Measurements from ENCODE around the gene AP1B1. TPM values are rescaled to one million over a fixed set of nuclear protein-coding genes. Genes with fewer than 3 reads are reported as not detected.
"Not testable (repeated sequence)": the region's sequence is repeated elsewhere in the genome, so short reads cannot be mapped to it uniquely, and the experiment has no call there.

Gene AP1B1
- total and polyA plus RNA-seq, 4 donors: 17.6 to 63.4 (median 44.0) TPM

DNA sequence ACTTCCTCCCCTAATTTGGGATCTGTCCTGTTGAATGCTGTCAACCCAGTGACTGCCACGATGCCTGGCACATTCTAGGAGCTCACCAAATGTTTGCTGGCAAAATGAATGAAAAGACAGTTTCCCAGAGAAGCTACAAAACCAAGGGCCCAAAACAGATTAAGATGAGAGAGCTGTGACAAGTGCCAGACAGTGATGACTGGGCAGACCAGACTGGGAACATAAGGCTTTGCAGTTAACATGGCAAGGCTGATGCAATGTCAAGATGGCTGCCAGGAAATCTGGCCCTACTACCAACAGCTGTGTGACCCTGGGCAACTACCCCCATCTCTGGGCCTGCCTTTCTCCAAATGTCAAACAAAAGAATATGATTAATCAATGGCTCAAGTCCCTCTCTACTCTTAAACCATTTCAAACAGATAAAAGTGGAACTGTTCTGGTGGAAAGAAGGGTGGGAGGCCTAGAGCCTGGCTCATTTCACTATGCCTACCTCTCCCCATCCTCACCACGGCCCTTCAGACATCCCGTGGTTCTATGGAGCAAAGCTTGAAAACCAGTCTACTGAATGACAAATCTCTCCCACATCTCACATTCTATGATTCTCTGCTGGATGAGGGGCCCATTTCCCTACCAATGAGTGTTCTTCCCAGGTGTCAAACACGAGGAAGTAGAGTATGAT lies 12.8 kb downstream of the AP1B1 start (continued):
- TF ChIP-seq GABPA (IDR thresholded peaks at IDR 0.05 in 1 of 2, conservative IDR thresholded peaks at IDR 0.05 in 1 of 2): no peak
- no peak for TF ChIP-seq JUND (IDR thresholded peaks at IDR 0.05)

- not testable (repeated sequence) for H3K4me3 ChIP-seq (ENCODE audit: low read depth in 1 of 3, low read length in 3 of 3); H3K27ac ChIP-seq (ENCODE audit: low read depth in 1 of 2, low read length in 2 of 2); H3K36me3 ChIP-seq (ENCODE audit: control insufficient read depth in 4 of 4, insufficient read depth in 3 of 4, low read depth in 1 of 4, low read length in 3 of 4); H3K27me3 ChIP-seq (ENCODE audit: control insufficient read depth in 4 of 4, insufficient read depth in 4 of 4, low read length in 3 of 4); H3K9me3 ChIP-seq (ENCODE audit: control insufficient read depth in 4 of 4, low read length in 3 of 4); H3K4me1 ChIP-seq (ENCODE audit: control insufficient read depth in 4 of 4, insufficient read depth in 4 of 4, low read length in 3 of 4); H3K9ac ChIP-seq (ENCODE audit: low read depth in 1 of 2, low read length in 2 of 2); DNase-seq (ENCODE audit: low spot score)
- WGBS: 99% methylated on average over 7 of the region's 7 CpGs
Measured at GRCh38 chr22:29374806-29375205, 13.6 kb downstream of the AP1B1 start.

DNA sequence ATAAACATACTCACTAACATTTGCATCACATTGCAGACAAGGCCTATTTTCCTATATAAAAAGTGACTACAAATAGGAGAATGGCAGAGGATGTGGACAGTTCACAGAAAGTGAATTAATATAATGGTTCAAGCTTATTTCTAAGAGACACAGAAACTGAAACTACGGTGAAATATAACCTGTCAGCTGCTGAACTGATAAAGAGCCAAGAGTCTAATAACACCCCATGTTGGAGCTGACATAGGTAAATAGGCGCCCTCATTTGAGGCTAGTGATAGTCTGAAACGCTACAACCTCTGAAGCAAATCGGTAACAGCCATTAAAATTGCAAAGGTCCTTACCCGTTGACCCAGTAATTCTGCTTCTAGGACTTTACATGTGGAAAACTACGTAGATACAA lies 14.0 kb downstream of the AP1B1 start:
- TF ChIP-seq TAF1 (conservative IDR thresholded peaks at IDR 0.05): no peak
- no peak for TF ChIP-seq EGR1 (IDR thresholded peaks at IDR 0.05; ENCODE audit: low read depth in 2 of 2)
- no peak for TF ChIP-seq HNF4A (conservative IDR thresholded peaks at IDR 0.05)
- TF ChIP-seq SP1 (IDR thresholded peaks at IDR 0.05): no peak
- no peak for TF ChIP-seq YY1 (IDR thresholded peaks at IDR 0.05)
- TF ChIP-seq RAD21 (IDR thresholded peaks at IDR 0.05): no peak
- TF ChIP-seq, protein P1, sequence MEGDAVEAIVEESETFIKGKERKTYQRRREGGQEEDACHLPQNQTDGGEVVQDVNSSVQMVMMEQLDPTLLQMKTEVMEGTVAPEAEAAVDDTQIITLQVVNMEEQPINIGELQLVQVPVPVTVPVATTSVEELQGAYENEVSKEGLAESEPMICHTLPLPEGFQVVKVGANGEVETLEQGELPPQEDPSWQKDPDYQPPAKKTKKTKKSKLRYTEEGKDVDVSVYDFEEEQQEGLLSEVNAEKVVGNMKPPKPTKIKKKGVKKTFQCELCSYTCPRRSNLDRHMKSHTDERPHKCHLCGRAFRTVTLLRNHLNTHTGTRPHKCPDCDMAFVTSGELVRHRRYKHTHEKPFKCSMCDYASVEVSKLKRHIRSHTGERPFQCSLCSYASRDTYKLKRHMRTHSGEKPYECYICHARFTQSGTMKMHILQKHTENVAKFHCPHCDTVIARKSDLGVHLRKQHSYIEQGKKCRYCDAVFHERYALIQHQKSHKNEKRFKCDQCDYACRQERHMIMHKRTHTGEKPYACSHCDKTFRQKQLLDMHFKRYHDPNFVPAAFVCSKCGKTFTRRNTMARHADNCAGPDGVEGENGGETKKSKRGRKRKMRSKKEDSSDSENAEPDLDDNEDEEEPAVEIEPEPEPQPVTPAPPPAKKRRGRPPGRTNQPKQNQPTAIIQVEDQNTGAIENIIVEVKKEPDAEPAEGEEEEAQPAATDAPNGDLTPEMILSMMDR (IDR thresholded peaks at IDR 0.05; ENCODE audit: low read depth, low read length, missing input control): no peak
- TF ChIP-seq HNF4G (IDR thresholded peaks at IDR 0.05): no peak
- no peak for TF ChIP-seq JUND (IDR thresholded peaks at IDR 0.05)
- WGBS: 86% methylated on average over 6 of the region's 6 CpGs
- DNase-seq (ENCODE audit: low spot score): no peak
- H3K27ac ChIP-seq (ENCODE audit: low read depth in 1 of 2, low read length in 2 of 2): no peak overlapping the region
- no peaks in the 10 kb centered on the region for H3K27me3 ChIP-seq (ENCODE audit: control insufficient read depth in 4 of 4, insufficient read depth in 4 of 4, low read length in 3 of 4)
- no peaks in the 10 kb centered on the region for H3K9me3 ChIP-seq (ENCODE audit: control insufficient read depth in 4 of 4, low read length in 3 of 4)
- H3K36me3 ChIP-seq (ENCODE audit: control insufficient read depth in 4 of 4, insufficient read depth in 3 of 4, low read depth in 1 of 4, low read length in 3 of 4): peaks cover 2 to 9% (median 5%) of the 10 kb centered on the region in 4 donors
- H3K9ac ChIP-seq (ENCODE audit: low read depth in 1 of 2, low read length in 2 of 2): no peak overlapping the region
- H3K4me3 ChIP-seq (ENCODE audit: low read depth in 1 of 3, low read length in 3 of 3): no peak overlapping the region
- H3K4me1 ChIP-seq (ENCODE audit: control insufficient read depth in 4 of 4, insufficient read depth in 4 of 4, low read length in 3 of 4): peaks cover 0 to 4% (median 0%) of the 10 kb centered on the region in 4 donors

GRCh38 chr22:29370537-29370936 lies 17.8 kb downstream of the AP1B1 start:
- H3K9ac ChIP-seq (ENCODE audit: low read depth in 1 of 2, low read length in 2 of 2): no peak overlapping the region
- no peaks in the 10 kb centered on the region for H3K27me3 ChIP-seq (ENCODE audit: control insufficient read depth in 4 of 4, insufficient read depth in 4 of 4, low read length in 3 of 4)
- no peaks in the 10 kb centered on the region for H3K9me3 ChIP-seq (ENCODE audit: control insufficient read depth in 4 of 4, low read length in 3 of 4)
- H3K4me3 ChIP-seq (ENCODE audit: low read depth in 1 of 3, low read length in 3 of 3): no peak overlapping the region
- H3K4me1 ChIP-seq (ENCODE audit: control insufficient read depth in 4 of 4, insufficient read depth in 4 of 4, low read length in 3 of 4): no peaks in the 10 kb centered on the region
- no peak overlapping the region for H3K27ac ChIP-seq (ENCODE audit: low read depth in 1 of 2, low read length in 2 of 2)
- whole genome bisulfite sequencing: 86% methylated on average over 7 of the region's 7 CpGs
- DNase-seq (ENCODE audit: low spot score): no peak
- peaks cover 3 to 7% (median 4%) of the 10 kb centered on the region in 4 donors for H3K36me3 ChIP-seq (ENCODE audit: control insufficient read depth in 4 of 4, insufficient read depth in 3 of 4, low read depth in 1 of 4, low read length in 3 of 4)
- TF ChIP-seq, protein P2, sequence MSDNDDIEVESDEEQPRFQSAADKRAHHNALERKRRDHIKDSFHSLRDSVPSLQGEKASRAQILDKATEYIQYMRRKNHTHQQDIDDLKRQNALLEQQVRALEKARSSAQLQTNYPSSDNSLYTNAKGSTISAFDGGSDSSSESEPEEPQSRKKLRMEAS (IDR thresholded peaks at IDR 0.05): no peak
- TF ChIP-seq SP1 (IDR thresholded peaks at IDR 0.05): no peak
- no peak for TF ChIP-seq ATF3 (IDR thresholded peaks at IDR 0.05)
- no peak for TF ChIP-seq HNF4G (IDR thresholded peaks at IDR 0.05)
- TF ChIP-seq FOXA1 (IDR thresholded peaks at IDR 0.05): no peak
- TF ChIP-seq, protein P1 (IDR thresholded peaks at IDR 0.05; ENCODE audit: low read depth, low read length, missing input control): no peak
- no peak for TF ChIP-seq RAD21 (IDR thresholded peaks at IDR 0.05)
- no peak for TF ChIP-seq JUND (IDR thresholded peaks at IDR 0.05)
- TF ChIP-seq NR2F2 (IDR thresholded peaks at IDR 0.05): no peak
- TF ChIP-seq FOXA2 (IDR thresholded peaks at IDR 0.05): no peak
- no peak for TF ChIP-seq EGR1 (IDR thresholded peaks at IDR 0.05; ENCODE audit: low read depth in 2 of 2)
- TF ChIP-seq RXRA (IDR thresholded peaks at IDR 0.05): no peak
- no peak for TF ChIP-seq YY1 (IDR thresholded peaks at IDR 0.05)
- no peak for TF ChIP-seq HNF4A (conservative IDR thresholded peaks at IDR 0.05)
- TF ChIP-seq, protein P3, sequence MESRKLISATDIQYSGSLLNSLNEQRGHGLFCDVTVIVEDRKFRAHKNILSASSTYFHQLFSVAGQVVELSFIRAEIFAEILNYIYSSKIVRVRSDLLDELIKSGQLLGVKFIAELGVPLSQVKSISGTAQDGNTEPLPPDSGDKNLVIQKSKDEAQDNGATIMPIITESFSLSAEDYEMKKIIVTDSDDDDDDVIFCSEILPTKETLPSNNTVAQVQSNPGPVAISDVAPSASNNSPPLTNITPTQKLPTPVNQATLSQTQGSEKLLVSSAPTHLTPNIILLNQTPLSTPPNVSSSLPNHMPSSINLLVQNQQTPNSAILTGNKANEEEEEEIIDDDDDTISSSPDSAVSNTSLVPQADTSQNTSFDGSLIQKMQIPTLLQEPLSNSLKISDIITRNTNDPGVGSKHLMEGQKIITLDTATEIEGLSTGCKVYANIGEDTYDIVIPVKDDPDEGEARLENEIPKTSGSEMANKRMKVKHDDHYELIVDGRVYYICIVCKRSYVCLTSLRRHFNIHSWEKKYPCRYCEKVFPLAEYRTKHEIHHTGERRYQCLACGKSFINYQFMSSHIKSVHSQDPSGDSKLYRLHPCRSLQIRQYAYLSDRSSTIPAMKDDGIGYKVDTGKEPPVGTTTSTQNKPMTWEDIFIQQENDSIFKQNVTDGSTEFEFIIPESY (IDR thresholded peaks at IDR 0.05): no peak
